H9 (cell line): Measurements from ENCODE around the gene LAMC3. TPM values are rescaled to one million over a fixed set of nuclear protein-coding genes. Genes with fewer than 3 reads are reported as not detected.

ENCODE experiments used
- DNase-seq: peaks from one replicate; pipeline ENCODE4 v3.0.0-alpha.2; 2017
- H2AFZ ChIP-seq: one replicate; pipeline ENCODE4 v1.6.1; 2013; ENCODE audit warnings: mild to moderate bottlenecking, low read length, control low read depth, moderate library complexity
- H2AK5ac ChIP-seq: 2 replicates; pipeline ENCODE4 v1.6.1; 2013; ENCODE audit warnings: low read length, control low read depth, mixed read lengths; ENCODE audit not compliant: insufficient read length
- H2BK120ac ChIP-seq: one replicate; pipeline ENCODE4 v1.6.1; 2013; ENCODE audit warnings: low read depth, mild to moderate bottlenecking, low read length, control low read depth, inconsistent platforms; ENCODE audit not compliant: poor library complexity, severe bottlenecking
- H2BK12ac ChIP-seq: 2 replicates; pipeline ENCODE4 v1.6.1; 2013; ENCODE audit warnings: low read length, control low read depth, mixed read lengths, low read depth; ENCODE audit not compliant: insufficient read length
- H2BK15ac ChIP-seq: 2 replicates; pipeline ENCODE4 v1.6.1; 2013; ENCODE audit warnings: low read depth, low read length, control low read depth
- H2BK20ac ChIP-seq: one replicate; pipeline ENCODE4 v1.6.1; 2013; ENCODE audit warnings: low read depth, mild to moderate bottlenecking, low read length, control low read depth, inconsistent platforms; ENCODE audit not compliant: poor library complexity, severe bottlenecking
- H2BK5ac ChIP-seq: 2 replicates; pipeline ENCODE4 v1.6.1; 2013; ENCODE audit warnings: low read length, control low read depth, mixed read lengths; ENCODE audit not compliant: insufficient read length
- H3K14ac ChIP-seq: 2 replicates; pipeline ENCODE4 v1.6.1; 2013; ENCODE audit warnings: low read length, control low read depth; ENCODE audit not compliant: insufficient read depth
- H3K18ac ChIP-seq: 2 replicates; pipeline ENCODE4 v1.6.1; 2013; ENCODE audit warnings: low read depth, mild to moderate bottlenecking, mixed read lengths, low read length, control low read depth; ENCODE audit not compliant: insufficient read length
- H3K23ac ChIP-seq: 2 replicates; pipeline ENCODE4 v1.6.1; 2013; ENCODE audit warnings: low read length, control low read depth, mixed read lengths, low read depth; ENCODE audit not compliant: insufficient read length
- H3K23me2 ChIP-seq: 2 replicates; pipeline ENCODE4 v1.6.1; 2013; ENCODE audit warnings: low read depth, mild to moderate bottlenecking, mixed read lengths, low read length, control low read depth; ENCODE audit not compliant: insufficient read length, poor library complexity, severe bottlenecking
- H3K27ac ChIP-seq: 2 replicates; pipeline ENCODE4 v1.5.1; 2013; ENCODE audit warnings: low read length, control low read depth, mixed read lengths, low read depth; ENCODE audit not compliant: insufficient read length
- H3K27me3 ChIP-seq: 2 replicates; pipeline ENCODE4 v1.6.1; 2013; ENCODE audit warnings: low read length, control low read depth, inconsistent platforms; ENCODE audit not compliant: insufficient read depth
- H3K4ac ChIP-seq: 2 replicates; pipeline ENCODE4 v1.6.1; 2013; ENCODE audit warnings: low read depth, mild to moderate bottlenecking, control low read depth, inconsistent platforms, low read length, moderate library complexity
- H3K4me1 ChIP-seq: 2 replicates; pipeline ENCODE4 v1.6.1; 2013; ENCODE audit warnings: low read length, control low read depth, inconsistent platforms; ENCODE audit not compliant: insufficient read depth
- H3K4me2 ChIP-seq: 2 replicates; pipeline ENCODE4 v1.6.1; 2013; ENCODE audit warnings: low read length, control low read depth, mixed read lengths; ENCODE audit not compliant: insufficient read length, insufficient read depth
- H3K56ac ChIP-seq: 2 replicates; pipeline ENCODE4 v1.6.1; 2013; ENCODE audit warnings: low read depth, mild to moderate bottlenecking, mixed read lengths, low read length, control low read depth; ENCODE audit not compliant: insufficient read length
- H3K79me1 ChIP-seq: 2 replicates; pipeline ENCODE4 v1.6.1; 2013; ENCODE audit warnings: low read depth, mild to moderate bottlenecking, moderate library complexity, low read length, control low read depth, inconsistent platforms; ENCODE audit not compliant: insufficient read depth, poor library complexity, severe bottlenecking
- H3K79me2 ChIP-seq: 2 replicates; pipeline ENCODE4 v1.6.1; 2013; ENCODE audit warnings: low read length, control low read depth, inconsistent platforms; ENCODE audit not compliant: insufficient read depth
- H3K9ac ChIP-seq: 2 replicates; pipeline ENCODE4 v1.6.1; 2013; ENCODE audit warnings: low read length, control low read depth, mixed read lengths; ENCODE audit not compliant: insufficient read length; ENCODE audit errors: extremely low read depth
- H3K9me3 ChIP-seq: one replicate; pipeline ENCODE4 v1.6.1; 2013; ENCODE audit warnings: low read depth, low read length, inconsistent platforms; ENCODE audit not compliant: control insufficient read depth
- H3T11ph ChIP-seq: one replicate; pipeline ENCODE4 v1.6.1; 2013; ENCODE audit warnings: mild to moderate bottlenecking, low read length, control low read depth, inconsistent platforms
- H4K20me1 ChIP-seq: one replicate; pipeline ENCODE4 v1.6.1; 2013; ENCODE audit not compliant: control insufficient read depth, insufficient read length, insufficient read depth
- H4K5ac ChIP-seq: 2 replicates; pipeline ENCODE4 v1.6.1; 2013; ENCODE audit warnings: low read depth, mild to moderate bottlenecking, mixed read lengths, low read length, control low read depth; ENCODE audit not compliant: insufficient read length
- H4K8ac ChIP-seq: replicated peaks from 2 replicates; pipeline ENCODE4 v1.6.1; 2013; ENCODE audit warnings: low read length, control low read depth, mixed read lengths, low read depth; ENCODE audit not compliant: insufficient read length
- H4K91ac ChIP-seq: 2 replicates; pipeline ENCODE4 v1.6.1; 2013; ENCODE audit warnings: low read depth, mild to moderate bottlenecking, moderate library complexity, mixed read lengths, low read length, control low read depth; ENCODE audit not compliant: insufficient read length
- H3K27ac Mint-ChIP-seq, 3 experiments: 2 replicates in 2 of 3; 3 replicates in 1 of 3; pipeline ENCODE4 v1.8.0; 2020 to 2021; ENCODE audit warnings: mixed read lengths in 3 of 3, mild to moderate bottlenecking in 1 of 3, moderate library complexity in 1 of 3
- H3K27me3 Mint-ChIP-seq: 2 replicates; pipeline ENCODE4 v1.8.0; 2021; ENCODE audit warnings: low read depth, mild to moderate bottlenecking, moderate library complexity, mixed read lengths
- H3K36me3 Mint-ChIP-seq, 3 experiments: 2 replicates in 2 of 3; 3 replicates in 1 of 3; pipeline ENCODE4 v1.8.0; 2020 to 2021; ENCODE audit warnings: low read depth in 3 of 3, mixed read lengths in 3 of 3; ENCODE audit not compliant: insufficient read depth in 1 of 3
- H3K4me1 Mint-ChIP-seq, 2 experiments: 2 replicates each; pipeline ENCODE4 v1.8.0; 2020; ENCODE audit warnings: mixed read lengths in 2 of 2
- H3K4me3 Mint-ChIP-seq, 2 experiments: 2 replicates in 1 of 2; 3 replicates in 1 of 2; pipeline ENCODE4 v1.8.0; 2020 to 2021; ENCODE audit warnings: mild to moderate bottlenecking in 2 of 2, mixed read lengths in 2 of 2, moderate library complexity in 1 of 2
- H3K9me3 Mint-ChIP-seq, 2 experiments: 2 replicates in 1 of 2; 3 replicates in 1 of 2; pipeline ENCODE4 v1.8.0; 2020; ENCODE audit warnings: mild to moderate bottlenecking in 2 of 2, mixed read lengths in 2 of 2, moderate library complexity in 1 of 2
- CTCF ChIP-seq: fragments of 200-600 bp; sonication (generic); conservative IDR thresholded peaks from 3 replicates; pipeline ENCODE4 v1.8.0; 2021; ENCODE audit warnings: antibody characterized with exemption, mild to moderate bottlenecking
- WGBS: extraction: QIAGEN DNeasy Blood & Tissue Kit; methylation state at CpG from one replicate; pipeline ENCODE4 v1.1.7; 2013; ENCODE audit warnings: missing lambda C conversion rate, low lambda C conversion rate, mixed read lengths; ENCODE audit not compliant: insufficient read length; ENCODE audit errors: extremely low coverage; 5-methylcytosine and 5-hydroxymethylcytosine counted together
- total RNA-seq: library from RNA; stranded (reverse); gene quantifications from 2 replicates; pipeline ENCODE4 v1.2.1, GENCODE V29; 2021

LAMC3 gene
- total RNA-seq, 1 experiment from 2014 or later = 21.7 TPM

DNA sequence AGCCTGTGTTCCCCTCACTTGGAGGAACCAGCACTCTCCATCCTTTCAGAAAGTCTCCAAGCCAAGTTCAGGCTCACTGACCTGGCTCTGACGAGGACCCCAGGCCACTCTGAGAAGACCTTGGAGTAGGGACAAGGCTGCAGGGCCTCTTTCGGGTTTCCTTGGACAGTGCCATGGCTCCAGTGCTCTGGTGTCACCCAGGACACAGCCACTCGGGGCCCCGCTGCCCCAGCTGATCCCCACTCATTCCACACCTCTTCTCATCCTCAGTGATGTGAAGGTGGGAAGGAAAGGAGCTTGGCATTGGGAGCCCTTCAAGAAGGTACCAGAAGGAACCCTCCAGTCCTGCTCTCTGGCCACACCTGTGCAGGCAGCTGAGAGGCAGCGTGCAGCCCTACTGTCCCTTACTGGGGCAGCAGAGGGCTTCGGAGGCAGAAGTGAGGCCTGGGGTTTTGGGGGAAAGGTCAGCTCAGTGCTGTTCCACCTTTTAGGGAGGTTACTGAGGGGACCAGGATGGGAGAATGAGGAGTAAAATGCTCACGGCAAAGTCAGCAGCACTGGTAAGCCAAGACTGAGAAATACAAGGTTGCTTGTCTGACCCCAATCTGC is 111.8 kb downstream of the LAMC3 start:
- no peak overlapping the region for H3T11ph ChIP-seq
- H3K9me3 ChIP-seq = no peaks in the 10 kb centered on the region
- no peak overlapping the region for H3K4me2 ChIP-seq
- no peak overlapping the region for H3K4me3 Mint-ChIP-seq
- no peak overlapping the region for H2BK12ac ChIP-seq
- H3K27me3 Mint-ChIP-seq = no peaks in the 10 kb centered on the region
- DNase-seq = no peak
- no peaks in the 10 kb centered on the region for H3K27me3 ChIP-seq
- H2BK15ac ChIP-seq = no peak overlapping the region
- no peak overlapping the region for H3K4ac ChIP-seq
- H2BK20ac ChIP-seq = no peak overlapping the region
- H3K23me2 ChIP-seq = peaks cover 5% of the 10 kb centered on the region
- no peak overlapping the region for H3K23ac ChIP-seq
- H2AFZ ChIP-seq = no peak overlapping the region
- peaks cover under 1% of the 10 kb centered on the region; the same call in 1 of the 2 replicates for H3K79me2 ChIP-seq
- no peak overlapping the region for H3K18ac ChIP-seq
- H3K36me3 Mint-ChIP-seq = peaks cover 28 to 65% (median 58%) of the 10 kb centered on the region in 3 experiments
- peaks cover 6% of the 10 kb centered on the region in 2 experiments; a peak in 2 of 4 replicates for H3K4me1 Mint-ChIP-seq
- no peak overlapping the region for H3K27ac ChIP-seq
- no peak overlapping the region for H3K27ac Mint-ChIP-seq
- no peak overlapping the region for H3K9ac ChIP-seq
- H4K20me1 ChIP-seq = no peaks in the 10 kb centered on the region
- no peaks in the 10 kb centered on the region for H3K4me1 ChIP-seq
- no CpG with 5 or more reads among the region's 7 CpGs for WGBS
- H2AK5ac ChIP-seq = no peak overlapping the region
- H3K79me1 ChIP-seq = no peaks in the 10 kb centered on the region
- H3K9me3 Mint-ChIP-seq = no peaks in the 10 kb centered on the region; a peak in 1 of 5 replicates
- TF ChIP-seq CTCF = no peak
- no peak overlapping the region for H2BK5ac ChIP-seq
- no peak overlapping the region for H4K5ac ChIP-seq
- no peak overlapping the region for H4K8ac ChIP-seq
- no peak overlapping the region for H2BK120ac ChIP-seq
- no peak overlapping the region for H4K91ac ChIP-seq
- H3K14ac ChIP-seq = no peak overlapping the region
- H3K56ac ChIP-seq = no peak overlapping the region
